ENCODE data around the gene FGF5.
A peak's percentile ranks its signal among the peaks of the same experiment; 100 is the strongest.
"Not testable (repeated sequence)": the region's sequence is repeated elsewhere in the genome, so short reads cannot be mapped to it uniquely, and the experiment has no call there.

The FGF5 gene

DNA sequence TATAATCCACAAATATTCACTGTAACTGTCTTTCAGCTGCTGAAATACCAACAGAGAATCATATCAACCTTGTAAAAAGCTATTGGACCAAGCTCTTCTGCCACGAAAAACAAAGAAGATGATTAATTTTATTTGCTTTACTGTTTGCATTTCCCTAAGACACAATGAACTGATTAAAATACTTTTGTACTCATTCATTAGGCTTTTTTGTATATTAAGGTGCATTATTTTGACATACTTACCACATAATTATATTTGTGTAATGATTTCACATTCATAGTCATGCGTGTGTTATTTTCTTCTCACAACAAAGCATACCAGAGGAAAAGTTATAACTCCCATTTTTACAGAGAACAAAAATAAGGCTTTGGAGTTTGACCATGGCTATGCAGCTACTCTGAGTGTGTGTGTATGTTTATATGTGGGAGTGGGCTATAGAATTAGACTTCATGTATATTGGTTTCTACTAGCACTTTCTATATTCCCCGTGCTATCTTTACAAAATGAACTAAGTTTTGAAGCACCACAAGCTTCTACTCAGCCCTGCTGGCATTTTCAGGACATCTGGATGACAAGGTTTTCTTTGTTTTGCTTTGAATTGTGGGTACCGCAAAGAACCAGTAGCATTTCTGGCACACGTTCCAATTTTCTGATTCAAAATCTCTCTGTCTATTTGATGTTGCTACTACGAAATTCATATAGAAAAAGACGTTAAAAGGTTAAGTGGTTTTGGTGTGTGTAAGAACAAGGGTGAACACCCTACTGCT, 11.0 kb upstream of the FGF5 start:
- peak; percentile 52 for DNase-seq

DNA sequence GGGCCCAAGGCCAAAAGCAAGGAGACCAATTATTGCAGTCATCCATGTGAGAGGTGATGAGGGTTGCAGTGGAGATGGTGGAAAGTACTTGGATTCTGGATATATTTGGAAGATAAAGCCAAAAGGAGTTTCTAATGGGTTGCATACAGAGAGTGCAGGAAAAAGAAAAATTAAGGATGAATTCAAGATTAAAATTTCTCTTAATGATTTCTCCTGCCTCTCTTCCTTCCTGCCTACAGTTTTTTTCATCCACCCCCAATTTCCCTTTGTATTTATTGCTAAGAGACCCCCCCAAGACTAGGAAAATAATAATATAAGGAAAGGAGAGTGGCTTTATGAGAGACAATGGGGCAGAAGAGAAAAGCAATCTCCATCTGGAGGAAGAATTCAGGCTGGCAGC, 8.6 kb upstream of the FGF5 start:
- DNase-seq = no peak

DNA sequence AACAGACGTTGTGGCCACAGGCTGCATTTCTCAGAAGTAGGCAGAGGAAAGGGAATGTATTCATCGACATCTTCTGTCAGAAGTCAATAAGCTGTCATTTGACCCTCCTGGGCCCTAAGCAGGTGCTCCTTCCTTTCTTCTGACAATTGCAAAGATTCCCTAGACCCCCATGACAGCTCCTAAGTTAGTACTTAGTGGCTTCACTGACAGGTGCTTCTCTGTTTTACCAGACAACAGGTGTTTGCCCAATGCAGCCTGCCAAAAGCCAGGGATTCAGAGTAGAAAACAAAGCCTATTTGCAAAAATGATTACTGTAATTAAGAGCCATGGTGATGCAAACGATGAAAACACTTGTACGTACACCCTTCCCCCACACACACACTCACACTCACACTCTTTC, 7.5 kb upstream of the FGF5 start:
- no peak for DNase-seq

DNA sequence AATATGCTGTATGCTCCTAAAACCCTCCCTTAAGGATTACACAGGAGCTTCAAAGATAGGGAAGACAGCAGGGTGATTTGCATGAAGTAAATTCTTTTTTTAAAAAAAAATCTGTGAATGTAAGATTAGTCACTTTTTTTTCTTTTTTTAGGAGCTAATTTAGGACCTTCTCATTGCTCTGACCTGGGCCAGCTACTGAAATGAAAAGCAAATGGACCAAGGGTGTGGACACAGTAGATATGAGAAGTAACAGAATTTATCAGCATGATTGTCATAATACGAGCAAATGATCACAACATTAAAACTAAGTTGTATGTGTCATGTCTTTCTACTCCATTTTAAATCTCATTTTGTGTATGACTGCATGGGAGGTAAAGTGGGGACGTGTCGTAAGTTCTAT, 6.6 kb upstream of the FGF5 start:
- no peak for DNase-seq

DNA sequence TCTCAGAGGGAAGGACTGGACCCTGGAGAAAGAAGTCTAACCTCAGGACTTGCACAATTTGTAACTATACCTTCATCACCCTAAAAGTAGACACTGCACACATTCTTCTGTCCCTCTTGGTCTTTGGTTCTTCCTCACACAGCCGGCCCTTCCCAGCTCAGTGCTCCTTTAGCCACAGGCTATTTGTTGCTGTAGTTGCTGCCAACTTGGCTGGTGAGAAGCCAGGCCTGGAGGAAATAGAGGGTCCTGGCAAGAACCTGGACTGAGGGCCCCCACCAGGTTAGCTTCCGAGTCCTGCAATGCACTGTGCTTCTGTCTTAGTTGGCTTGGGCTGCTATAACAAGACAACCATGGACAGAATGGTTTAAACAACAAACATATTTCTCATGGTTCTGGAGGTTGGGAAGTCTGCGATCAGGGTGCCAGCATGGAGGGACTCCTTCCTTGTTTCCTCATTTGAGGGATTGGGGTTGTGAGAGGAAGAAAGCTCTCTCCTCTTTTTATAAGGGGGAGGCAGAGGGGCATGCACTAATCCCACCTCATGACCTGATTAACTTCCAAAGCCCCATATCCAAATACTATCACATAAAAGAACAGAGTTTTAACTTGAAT, 4.4 kb upstream of the FGF5 start:
- no peak for DNase-seq

DNA sequence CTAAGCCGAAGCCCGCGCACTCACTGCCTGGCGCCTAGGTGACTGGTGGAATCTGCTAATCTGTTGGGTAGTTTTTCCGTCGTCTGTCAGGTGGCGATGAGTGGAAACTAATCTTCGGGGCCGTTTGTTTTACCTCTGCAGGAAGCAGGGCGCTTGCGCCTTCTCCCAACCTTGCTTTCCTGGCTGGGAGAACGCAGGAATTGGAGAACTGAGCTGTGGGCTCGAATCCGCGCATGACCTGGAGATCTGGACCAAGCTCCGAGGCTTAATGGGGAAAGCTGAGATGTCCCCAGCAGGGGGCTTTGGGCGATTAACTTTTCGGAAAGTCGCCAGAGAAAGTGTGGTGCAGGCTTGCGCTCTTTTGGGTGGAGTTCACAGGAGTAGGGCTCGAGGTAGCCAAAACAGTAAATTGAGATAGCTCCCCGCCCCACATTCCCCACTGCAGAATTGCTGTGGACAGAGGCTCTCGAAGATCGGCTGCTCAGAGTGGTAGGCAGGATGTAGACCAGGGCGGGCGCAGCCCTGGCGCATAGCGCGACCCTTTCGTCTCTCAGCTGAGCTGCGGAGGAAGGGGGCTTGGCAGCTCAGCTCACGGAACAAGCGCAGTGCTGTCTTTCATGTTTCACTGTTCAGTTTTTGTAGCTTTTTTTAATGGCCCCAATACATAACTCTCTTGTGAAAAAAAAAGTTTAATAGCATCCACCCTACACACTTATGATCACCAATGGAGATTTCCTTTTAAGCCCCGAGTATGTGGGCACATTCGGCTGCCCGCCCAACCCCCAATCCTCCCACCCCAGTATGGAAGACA, 2.7 kb upstream of the FGF5 start:
- peak; percentile 28 for DNase-seq

DNA sequence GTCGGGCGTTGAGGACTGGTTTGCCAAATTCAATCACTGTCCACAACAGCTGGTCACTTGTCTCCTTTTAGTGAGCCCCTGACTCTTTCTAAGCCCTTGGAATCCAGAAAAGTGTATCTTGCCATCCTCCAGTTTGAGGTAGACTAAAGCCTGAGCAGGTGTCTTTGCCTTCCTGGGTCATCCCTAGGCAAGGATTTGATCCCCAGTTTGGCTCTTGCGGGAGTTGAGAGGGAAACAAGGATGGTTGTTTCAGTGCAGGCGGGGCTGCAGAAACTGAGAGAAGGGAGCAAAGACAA, 2.2 kb upstream of the FGF5 start:
- no peak for DNase-seq

DNA sequence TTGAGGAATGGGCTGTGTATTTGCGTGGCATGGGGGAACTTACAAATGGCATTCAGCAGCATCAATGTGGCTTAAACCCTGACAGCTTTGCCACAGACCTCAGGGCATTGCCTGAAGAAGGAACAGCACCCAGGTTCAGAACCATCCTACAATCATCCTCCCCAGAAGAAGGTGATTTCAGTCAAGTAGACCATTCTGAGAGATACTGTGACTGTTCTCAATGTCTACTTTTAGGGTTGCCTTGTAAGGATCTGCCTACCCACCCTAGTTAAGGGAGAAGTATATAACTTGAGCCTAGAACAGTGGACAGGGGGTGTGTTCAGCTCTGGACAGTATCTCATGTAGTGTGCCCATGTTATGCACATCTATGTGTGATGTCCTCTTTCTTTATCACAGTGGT, 1.6 kb upstream of the FGF5 start:
- DNase-seq = no peak

DNA sequence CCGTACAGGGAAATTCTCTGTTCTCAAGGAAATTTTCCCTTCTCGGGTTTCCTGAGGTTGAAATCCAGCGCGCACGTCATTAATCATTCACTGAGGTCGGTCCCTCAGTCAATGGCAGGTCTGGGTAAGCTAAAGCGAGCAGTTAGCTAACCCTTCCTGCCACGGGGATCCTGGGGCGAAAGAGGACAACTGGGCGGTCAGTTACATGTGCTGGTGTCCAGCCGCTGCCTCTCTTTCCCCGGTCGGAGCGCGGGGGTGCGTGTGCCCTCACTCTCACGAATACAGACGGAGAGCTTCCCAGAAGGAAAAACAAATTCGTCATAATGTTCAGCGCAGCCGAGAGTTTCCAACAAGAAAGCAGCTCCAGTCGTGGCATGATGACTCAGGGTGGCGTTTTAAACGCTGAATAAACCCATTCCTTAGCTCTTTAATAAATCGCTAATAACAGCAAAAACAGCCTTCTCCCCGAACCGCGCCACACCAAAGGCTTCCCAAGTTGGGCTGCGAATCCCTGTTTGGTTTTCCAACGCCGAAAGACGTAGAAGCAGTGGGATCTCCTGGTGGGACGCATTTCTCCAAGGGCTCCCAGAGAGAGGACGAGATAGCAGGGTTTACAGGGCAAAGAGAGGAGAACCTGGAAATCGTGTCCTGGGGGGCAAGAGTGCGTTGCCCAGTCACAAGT, 752 bp upstream of the FGF5 start:
- DNase-seq = peak; percentile 80

DNA sequence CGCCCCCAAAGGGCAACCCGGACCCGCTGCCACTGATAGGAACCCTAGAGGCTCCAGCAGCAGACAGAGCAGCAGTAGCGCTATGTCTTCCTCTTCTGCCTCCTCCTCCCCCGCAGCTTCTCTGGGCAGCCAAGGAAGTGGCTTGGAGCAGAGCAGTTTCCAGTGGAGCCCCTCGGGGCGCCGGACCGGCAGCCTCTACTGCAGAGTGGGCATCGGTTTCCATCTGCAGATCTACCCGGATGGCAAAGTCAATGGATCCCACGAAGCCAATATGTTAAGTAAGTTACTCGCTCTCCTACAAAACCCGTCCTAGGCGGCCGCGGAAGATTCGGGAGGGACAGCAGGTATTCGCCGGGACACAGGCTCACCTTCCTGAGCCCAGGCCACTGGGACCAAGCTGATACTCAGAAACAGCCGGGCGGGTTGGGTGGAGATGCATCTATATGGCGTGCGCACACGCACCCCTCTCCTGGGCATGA, 477 bp downstream of the FGF5 start:
- DNase-seq = peak; percentile 55

DNA sequence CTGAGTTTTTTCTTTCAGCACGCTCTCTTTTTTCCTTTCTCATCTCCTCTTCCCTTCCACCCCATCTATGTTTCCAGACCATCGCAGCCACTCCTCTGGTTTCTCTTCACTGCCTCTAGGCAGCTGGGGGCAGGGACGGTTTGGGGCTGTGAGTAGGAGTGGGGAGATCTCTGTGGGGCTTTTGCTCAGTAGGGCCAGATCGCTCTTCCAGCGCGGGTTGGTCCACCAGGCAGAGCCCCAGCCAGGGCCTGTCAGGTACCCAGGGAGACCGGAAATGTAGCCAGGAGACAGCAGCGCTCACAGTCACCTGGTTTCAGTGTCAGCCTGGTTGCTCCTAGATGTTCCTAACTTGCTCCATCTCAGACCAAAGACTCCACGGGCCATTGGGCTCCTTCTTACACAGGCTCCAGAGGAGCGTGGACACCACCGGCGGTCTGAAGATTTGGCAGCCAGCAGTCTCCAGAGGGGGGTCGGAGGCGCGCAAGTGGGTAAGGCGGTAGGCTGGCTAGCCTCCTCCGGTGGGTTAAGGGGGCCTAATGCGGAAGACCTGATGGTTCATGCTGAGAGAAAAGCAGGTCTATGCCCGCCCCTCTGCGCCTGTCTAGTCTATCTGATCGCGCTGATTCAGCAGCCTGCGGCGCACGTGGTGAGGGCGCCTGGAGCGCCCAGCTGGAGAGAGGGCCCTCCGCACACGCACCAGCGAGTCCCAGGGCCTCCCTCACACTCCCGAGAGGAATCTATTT, 1.8 kb downstream of the FGF5 start:
- peak; percentile 62 for DNase-seq

DNA sequence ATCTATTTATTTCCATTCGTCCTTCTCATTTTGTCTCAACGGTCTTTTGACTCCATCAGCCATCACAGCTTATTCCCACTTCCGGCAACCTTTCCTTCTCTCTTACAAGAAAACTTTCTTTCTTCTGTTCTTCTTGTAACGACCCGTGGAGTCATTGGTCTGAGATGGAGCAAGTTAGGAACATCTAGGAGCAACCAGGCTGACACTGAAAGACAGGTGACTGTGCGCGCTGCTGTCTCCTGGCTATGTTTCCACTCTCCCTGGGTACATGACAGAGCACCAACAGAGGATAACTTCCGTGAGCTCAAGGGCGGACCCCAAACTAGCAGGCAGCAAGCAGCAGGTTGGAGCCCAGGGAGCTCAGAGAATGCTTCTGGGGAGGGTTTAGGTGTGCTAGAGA, 2.5 kb downstream of the FGF5 start:
- DNase-seq = no peak

DNA sequence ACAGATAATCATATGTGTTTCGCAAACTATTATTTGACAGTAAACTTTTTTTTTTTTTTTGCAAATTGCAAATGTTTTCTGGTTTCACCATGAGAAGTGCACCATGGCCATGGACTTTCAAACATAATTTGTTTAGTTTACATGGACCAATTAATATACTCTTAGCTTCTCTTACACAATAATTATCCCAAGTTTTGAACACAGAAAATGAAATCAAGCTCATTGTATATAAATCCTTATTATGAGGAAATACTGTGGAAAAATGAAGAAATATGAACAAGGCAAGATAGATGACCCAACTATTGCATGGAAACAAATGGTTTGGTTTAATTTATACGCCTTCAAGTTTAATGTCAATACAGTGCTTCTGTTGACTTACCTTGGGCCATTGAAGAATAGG, 3.9 kb downstream of the FGF5 start:
- DNase-seq = no peak

DNA sequence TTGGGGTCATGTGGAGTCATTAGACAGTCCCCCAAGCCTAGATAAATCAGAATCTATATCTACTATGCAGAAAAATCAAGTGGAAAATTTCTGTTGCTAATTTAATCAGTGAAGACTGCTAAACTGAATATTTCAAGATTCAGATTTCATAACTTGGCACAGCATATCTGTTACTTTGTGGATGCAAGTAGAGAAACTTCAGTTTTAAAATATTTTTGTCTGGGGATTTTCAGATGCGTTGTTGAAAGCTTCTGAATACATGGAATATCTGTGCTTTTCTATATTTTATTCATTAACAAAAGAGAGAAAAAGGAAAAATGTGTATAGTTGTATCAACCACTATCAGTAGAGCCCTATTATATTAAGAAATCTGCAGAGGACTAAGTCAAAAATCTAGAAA, 4.4 kb downstream of the FGF5 start:
- no peak for DNase-seq

DNA sequence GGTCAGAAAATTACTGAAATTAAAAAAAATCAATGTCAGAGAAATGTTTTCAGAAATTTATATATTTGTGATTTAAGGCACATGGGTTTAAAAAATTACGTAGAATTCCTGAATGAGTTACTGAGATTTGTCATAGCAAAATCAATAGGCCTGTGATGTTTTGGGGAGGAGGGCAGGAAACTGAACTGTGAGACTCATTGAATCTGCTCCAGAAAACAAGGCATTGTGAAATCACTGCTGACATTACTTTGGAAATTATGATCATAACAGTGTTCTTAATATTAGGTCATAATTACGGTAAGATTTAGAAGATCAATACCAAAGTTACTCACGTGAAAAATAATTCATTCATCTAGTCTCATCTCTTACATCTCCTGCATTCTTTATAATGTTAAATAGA, 5.3 kb downstream of the FGF5 start:
- peak; percentile 44 for DNase-seq

DNA sequence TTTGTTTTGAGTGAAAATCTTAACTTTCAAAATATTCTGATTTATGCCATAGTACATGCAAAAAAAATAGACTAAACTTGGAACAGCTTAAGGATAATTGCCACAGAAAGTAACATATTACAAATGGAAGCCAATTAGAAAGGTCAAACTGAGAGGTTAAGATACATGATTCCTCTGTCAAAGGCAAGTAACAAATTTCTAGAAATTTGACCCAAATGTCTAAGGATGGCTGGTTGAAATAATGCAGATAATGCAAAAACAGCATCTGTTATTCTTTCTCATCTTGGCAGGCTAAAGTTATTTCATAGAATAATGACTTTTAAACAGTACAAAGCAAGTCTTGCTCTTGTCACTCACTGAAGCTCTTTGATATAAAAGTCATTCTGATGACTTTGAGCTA, 10.5 kb downstream of the FGF5 start:
- DNase-seq = no peak

DNA sequence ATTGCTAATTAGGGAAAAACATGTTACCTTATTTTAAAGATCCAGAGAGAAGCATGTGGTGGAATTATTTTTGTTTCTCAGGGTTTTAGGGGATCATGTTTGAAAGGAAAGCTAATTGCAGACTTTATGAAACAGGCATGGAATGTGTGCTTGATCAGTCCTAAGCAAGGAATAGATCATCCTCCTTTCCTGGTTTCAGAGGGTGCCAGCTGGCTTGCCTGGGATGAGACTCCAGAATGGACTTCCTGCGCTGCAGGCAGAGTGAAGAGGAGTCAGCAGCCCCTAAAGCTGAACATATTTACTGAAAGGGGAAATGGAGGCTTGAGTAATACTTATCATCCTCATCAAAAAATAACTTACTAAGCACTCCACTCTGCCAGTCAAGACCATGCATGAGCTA, 13.3 kb downstream of the FGF5 start:
- no peak for DNase-seq

DNA sequence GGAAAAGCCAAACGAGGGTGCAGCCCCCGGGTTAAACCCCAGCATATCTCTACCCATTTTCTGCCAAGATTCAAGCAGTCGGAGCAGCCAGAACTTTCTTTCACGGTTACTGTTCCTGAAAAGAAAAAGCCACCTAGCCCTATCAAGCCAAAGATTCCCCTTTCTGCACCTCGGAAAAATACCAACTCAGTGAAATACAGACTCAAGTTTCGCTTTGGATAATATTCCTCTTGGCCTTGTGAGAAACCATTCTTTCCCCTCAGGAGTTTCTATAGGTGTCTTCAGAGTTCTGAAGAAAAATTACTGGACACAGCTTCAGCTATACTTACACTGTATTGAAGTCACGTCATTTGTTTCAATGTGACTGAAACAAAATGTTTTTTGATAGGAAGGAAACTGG, 20.0 kb downstream of the FGF5 start:
- no peak for DNase-seq

DNA sequence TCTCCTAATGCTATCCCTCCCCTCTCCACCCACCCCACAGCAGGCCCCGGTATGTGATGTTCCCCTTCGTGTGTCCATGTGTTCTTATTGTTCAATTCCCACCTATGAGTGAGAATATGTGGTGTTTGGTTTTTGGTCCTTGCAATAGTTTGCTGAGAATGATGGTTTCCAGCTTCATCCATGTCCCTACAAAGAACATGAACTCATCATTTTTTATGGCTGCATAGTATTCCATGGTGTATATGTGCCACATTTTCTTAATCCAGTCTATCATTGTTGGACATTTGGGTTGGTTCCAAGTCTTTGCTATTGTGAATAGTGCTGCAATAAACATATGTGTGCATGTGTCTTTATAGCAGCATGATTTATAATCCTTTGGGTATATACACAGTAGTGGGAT, 24.2 kb downstream of the FGF5 start:
- not testable (repeated sequence) for DNase-seq

DNA sequence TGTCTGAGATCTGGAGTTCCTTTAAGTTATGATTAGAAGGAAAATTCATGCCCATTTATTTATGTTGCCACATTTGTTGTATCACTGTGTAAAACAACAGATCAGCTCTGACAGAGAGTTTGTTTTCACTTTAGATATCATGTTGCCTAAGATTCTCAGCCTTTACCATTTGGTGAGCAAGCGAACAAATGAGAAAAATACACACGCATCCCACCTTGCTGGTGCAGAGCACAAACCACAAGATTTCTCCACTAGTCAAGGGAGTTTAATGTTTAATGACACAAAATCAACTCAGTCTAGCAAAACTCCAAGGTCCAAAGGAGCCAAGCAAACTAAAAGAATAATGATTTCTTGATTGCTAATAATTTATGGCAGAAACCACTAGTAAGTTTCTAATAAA, 27.7 kb downstream of the FGF5 start:
- no peak for DNase-seq

DNA sequence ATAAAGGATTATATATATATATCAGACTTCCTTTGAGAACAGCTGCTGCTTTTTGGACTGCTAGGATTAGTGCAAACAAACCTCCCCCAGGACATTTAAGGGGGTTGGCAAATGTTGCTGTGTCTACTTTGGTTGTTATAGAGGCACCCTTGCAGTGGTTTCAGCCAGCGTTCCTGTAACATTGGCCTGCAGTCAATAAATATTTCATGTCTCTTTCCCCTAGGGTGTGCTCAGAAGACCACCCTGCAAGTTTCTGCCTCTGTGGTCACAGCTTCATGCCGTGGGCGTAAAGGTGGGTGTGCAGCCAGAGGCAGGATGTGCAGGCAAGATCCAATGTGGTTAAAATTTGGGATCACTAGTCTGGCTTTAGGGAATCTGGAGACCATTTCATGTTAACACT, 28.9 kb downstream of the FGF5 start:
- DNase-seq = peak; percentile 90

DNA sequence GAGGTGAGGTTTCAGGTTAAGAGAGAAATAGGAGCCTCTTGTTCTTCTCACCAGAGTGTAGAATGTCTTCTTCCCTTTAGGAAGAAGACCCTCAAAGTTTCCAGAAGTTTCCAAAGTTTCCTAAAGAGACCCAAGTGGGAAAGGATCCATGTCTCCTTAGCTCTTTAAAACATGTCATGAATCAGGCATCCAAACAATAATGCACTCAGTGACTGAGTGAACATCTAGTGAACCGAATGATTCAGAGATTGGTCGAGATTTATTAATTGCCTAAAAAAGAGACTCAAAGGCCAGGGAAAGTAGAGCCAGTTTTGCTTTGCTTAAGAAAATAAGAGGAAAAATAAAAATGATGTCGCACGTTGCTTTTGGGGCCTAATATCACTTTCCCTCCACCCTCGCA, 29.4 kb downstream of the FGF5 start:
- DNase-seq = peak; percentile 66

DNA sequence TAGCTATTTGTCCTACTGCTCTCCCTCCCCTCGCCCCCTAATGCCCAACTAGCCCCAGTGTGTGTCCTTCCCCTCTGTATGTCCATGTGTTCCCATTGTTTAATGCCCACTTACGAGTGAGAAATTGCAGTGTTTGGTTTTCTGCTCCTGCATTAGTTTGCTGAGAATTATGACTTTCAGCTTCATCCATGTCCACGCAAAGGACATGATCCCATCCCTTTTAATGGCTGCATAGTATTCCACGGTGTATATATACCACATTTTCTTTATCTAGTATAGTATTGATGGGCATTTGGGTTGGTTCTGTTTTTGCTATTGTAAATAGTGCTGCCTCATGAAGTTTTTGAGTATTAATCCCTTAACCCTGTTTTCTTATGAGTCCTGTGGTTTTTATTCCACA, 35.4 kb downstream of the FGF5 start:
- DNase-seq = no peak

Measured in fibroblast of upper back skin (primary cell).